Peyer's patch (tissue), 4 donors: Measurements from ENCODE around the gene EHF. TPM values are rescaled to one million over a fixed set of nuclear protein-coding genes. Genes with fewer than 3 reads are reported as not detected.
"Not testable (repeated sequence)": the region's sequence is repeated elsewhere in the genome, so short reads cannot be mapped to it uniquely, and the experiment has no call there.

Experiments used
- DNase-seq, 3 donors: peaks; one replicate each; pipeline ENCODE4 v3.0.0-alpha.2; 2017 to 2019
- H3K27ac ChIP-seq, 4 donors: fragments of 200-600 bp; sonication (generic); one replicate each; pipeline ENCODE4 v1.5.1; 2016 to 2019
- H3K27me3 ChIP-seq, 2 donors: fragments of 200-600 bp; sonication (generic); one replicate each; pipeline ENCODE4 v1.5.1; 2019
- H3K36me3 ChIP-seq, 3 donors: fragments of 200-600 bp; sonication (generic); one replicate each; pipeline ENCODE4 v1.5.1; 2016 to 2019
- H3K4me1 ChIP-seq, 4 donors: fragments of 200-600 bp; sonication (generic); one replicate each; pipeline ENCODE4 v1.5.1; 2016 to 2019
- H3K4me3 ChIP-seq, 4 donors: fragments of 200-600 bp; sonication (generic); 1 replicate in 3 of 4; 2 replicates in 1 of 4; pipeline ENCODE4 v1.5.1; 2016 to 2019; ENCODE audit warnings: mild to moderate bottlenecking in 1 of 4
- H3K9me3 ChIP-seq, 4 donors: fragments of 200-600 bp; sonication (generic); one replicate each; pipeline ENCODE4 v1.5.1; 2016 to 2019; ENCODE audit warnings: mild to moderate bottlenecking in 1 of 4
- POLR2A ChIP-seq, 2 donors: fragments of 450-650 bp; IDR thresholded peaks; one replicate each; pipeline ENCODE4 v1.5.1; 2017; ENCODE audit warnings: antibody characterized with exemption in 2 of 2, mild to moderate bottlenecking in 2 of 2, moderate library complexity in 2 of 2
- total RNA-seq, 4 donors: library from RNA; depleted of rRNA; stranded (reverse); fragments of >200 nt; gene quantifications; one replicate each; pipeline ENCODE4 v1.1.0, GENCODE V29; 2016
- TF ChIP-seq, protein P1 (sequence below), 6 experiments: fragments of 450-650 bp in 4 of 6; fragments of 200-600 bp in 2 of 6; sonication (generic) in 1 of 6; IDR thresholded peaks; one replicate each; pipeline ENCODE4 v1.5.1; 2017 to 2019; ENCODE audit warnings: antibody characterized with exemption in 6 of 6, mild to moderate bottlenecking in 3 of 6, moderate library complexity in 1 of 6

Gene EHF
- total RNA-seq, 4 donors from 2014 or later: 75.9 to 143 (median 106) TPM

DNA sequence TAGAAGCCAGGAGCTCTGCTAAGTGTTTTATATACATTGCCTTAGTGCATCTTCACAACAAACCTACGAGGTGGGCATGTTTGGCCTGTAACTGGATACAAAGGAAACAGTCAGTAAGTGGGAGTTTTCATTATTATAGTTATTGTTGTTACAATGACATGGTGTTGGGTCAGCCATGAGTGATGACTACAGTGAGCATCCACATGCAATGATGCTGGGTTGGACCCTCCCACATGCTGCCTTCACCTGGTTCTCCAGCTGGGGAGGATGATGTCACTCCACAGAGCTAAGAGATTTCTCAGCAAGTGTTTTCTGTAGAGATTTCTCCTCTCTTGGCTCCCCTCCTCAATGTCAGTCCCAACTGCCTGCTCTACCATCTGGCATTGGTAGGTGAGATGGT, 59.3 kb downstream of the EHF start:
- no peak overlapping the region for H3K27ac ChIP-seq

DNA sequence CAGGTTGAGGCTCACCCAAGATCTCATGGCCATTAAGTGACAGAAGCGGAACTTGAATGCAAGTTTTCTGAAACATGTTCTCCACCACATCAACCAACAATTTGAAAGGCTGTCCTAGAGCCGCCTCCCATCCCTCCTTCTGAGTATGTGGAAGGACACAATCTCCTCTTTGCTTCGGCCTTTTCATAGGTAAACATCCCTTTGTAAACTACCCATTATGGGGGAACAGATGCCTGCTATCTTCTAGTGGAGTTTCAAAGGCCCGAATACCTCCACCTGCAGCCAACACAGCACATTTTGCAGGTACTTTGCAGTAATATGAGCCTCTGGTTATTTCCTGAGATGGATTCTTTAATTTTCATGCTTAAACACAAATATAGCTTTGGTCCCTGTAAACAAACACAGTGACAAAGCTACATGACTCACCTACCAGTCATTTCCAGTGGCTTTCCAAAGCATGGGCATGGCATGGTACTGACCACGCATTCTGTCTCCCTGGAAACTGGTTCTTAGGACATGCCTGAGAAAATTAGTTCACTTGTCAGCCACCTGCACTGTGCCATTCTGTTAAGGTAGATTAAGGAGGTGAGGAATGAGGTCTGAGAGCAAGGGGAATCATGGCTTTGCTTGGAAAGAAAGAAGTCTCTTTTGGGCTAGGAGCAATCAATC, 60.2 kb downstream of the EHF start:
- TF ChIP-seq, protein P1, sequence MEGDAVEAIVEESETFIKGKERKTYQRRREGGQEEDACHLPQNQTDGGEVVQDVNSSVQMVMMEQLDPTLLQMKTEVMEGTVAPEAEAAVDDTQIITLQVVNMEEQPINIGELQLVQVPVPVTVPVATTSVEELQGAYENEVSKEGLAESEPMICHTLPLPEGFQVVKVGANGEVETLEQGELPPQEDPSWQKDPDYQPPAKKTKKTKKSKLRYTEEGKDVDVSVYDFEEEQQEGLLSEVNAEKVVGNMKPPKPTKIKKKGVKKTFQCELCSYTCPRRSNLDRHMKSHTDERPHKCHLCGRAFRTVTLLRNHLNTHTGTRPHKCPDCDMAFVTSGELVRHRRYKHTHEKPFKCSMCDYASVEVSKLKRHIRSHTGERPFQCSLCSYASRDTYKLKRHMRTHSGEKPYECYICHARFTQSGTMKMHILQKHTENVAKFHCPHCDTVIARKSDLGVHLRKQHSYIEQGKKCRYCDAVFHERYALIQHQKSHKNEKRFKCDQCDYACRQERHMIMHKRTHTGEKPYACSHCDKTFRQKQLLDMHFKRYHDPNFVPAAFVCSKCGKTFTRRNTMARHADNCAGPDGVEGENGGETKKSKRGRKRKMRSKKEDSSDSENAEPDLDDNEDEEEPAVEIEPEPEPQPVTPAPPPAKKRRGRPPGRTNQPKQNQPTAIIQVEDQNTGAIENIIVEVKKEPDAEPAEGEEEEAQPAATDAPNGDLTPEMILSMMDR (IDR thresholded peaks at IDR 0.05): no peak
- no peak for TF ChIP-seq POLR2A (IDR thresholded peaks at IDR 0.05)
- Histone ChIP-seq H3K36me3 (no peaks in the 10 kb centered on the region), H3K4me1 (no peaks in the 10 kb centered on the region), H3K9me3 (no peaks in the 10 kb centered on the region), H3K27ac (no peak overlapping the region), H3K27me3 (no peaks in the 10 kb centered on the region), H3K4me3 (no peak overlapping the region)
- no peak for DNase-seq

More for the DNA sequence above, 59.3 kb downstream of the EHF start:
- H3K27me3 ChIP-seq: no peaks in the 10 kb centered on the region
- H3K9me3 ChIP-seq: no peaks in the 10 kb centered on the region
- no peaks in the 10 kb centered on the region for H3K4me1 ChIP-seq
- H3K36me3 ChIP-seq: no peaks in the 10 kb centered on the region
- no peak overlapping the region for H3K4me3 ChIP-seq
- DNase-seq: no peak
- TF ChIP-seq POLR2A (IDR thresholded peaks at IDR 0.05): no peak
- TF ChIP-seq, protein P1 (IDR thresholded peaks at IDR 0.05): no peak

DNA sequence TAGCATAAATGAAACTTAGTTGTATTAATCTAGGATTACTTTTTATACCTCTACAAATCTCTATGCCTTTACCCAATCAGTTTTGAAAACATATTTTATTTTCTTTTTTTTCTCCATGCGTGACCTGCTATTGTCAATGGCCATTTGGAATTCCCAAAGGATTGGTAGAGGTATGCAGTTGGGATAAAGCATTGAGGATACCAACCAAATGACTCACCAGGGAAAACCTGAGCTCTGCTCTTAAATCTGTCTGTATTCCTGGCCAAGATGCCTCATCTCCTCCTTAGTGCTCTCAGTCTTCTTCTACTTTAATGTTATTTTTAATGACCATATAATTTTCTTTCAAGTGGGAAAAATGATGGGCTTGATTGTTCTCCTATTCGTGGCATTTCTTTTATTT, 61.9 kb downstream of the EHF start:
- no peaks in the 10 kb centered on the region for H3K27me3 ChIP-seq
- TF ChIP-seq POLR2A (IDR thresholded peaks at IDR 0.05): no peak
- TF ChIP-seq, protein P1 (IDR thresholded peaks at IDR 0.05): no peak
- H3K27ac ChIP-seq: no peak overlapping the region
- H3K36me3 ChIP-seq: no peaks in the 10 kb centered on the region
- no peaks in the 10 kb centered on the region for H3K9me3 ChIP-seq
- H3K4me1 ChIP-seq: no peaks in the 10 kb centered on the region
- no peak overlapping the region for H3K4me3 ChIP-seq
- no peak for DNase-seq

DNA sequence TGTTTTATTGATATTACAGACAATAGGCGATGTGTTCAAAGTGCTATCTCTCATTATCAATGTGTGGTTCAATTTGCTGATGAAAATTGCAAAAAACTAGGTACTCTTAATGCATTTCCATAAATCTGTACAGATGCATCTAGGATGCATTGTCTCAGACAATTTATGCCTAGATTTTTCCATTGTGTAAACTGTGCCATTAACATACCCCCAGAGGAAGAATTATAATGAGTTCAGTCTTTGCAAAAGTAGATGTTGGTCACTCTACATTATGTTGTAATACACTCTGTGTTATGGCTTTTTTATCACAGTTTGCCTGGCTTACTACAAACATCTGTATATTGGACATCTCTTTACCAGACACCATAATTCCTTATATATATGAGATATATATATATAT, 62.5 kb downstream of the EHF start:
- Histone ChIP-seq H3K27ac (no peak overlapping the region), H3K36me3 (no peaks in the 10 kb centered on the region), H3K4me3 (no peak overlapping the region), H3K4me1 (no peaks in the 10 kb centered on the region), H3K9me3 (no peaks in the 10 kb centered on the region), H3K27me3 (no peaks in the 10 kb centered on the region)
- TF ChIP-seq, protein P1 (IDR thresholded peaks at IDR 0.05): no peak
- TF ChIP-seq POLR2A (IDR thresholded peaks at IDR 0.05): no peak
- no peak for DNase-seq

DNA sequence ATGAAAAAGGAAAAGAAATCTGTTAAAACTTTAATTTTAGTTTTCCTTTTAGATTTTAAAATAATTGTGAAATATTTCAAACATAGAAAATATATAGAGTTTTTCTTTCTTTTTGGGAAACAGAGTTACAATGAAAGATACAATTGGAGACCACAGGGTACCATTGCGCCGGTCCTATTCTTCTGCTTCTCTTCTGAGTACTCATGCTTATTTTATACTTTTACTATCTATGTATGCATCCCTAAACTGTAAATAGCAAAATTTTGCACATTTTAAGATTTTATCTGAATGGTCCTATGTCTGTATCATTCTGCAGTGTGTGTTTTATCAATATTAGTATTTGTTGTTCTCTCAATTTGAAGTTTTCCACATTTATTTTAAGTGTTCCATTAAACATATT, 65.0 kb downstream of the EHF start:
- no peaks in the 10 kb centered on the region for H3K27me3 ChIP-seq
- no peaks in the 10 kb centered on the region for H3K9me3 ChIP-seq
- H3K27ac ChIP-seq: no peak overlapping the region
- no peak overlapping the region for H3K4me3 ChIP-seq
- TF ChIP-seq, protein P1 (IDR thresholded peaks at IDR 0.05): no peak
- no peak for TF ChIP-seq POLR2A (IDR thresholded peaks at IDR 0.05)
- H3K4me1 ChIP-seq: no peaks in the 10 kb centered on the region
- DNase-seq: no peak
- H3K36me3 ChIP-seq: no peaks in the 10 kb centered on the region

DNA sequence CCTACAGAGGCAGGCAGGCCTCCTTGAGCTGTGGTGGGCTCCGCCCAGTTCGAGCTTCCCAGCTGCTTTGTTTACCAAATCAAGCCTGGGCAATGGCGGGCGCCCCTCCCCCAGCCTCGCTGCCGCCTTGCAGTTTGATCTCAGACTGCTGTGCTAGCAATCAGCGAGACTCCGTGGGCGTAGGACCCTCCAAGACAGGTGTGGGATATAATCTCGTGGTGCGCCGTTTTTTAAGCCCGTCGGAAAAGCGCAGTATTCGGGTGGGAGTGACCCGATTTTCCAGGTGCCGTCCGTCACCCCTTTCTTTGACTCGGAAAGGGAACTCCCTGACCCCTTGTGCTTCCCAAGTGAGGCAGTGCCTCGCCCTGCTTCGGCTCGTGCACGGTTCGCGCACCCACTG, 71.4 kb downstream of the EHF start:
- not testable (repeated sequence) for H3K36me3 ChIP-seq, H3K9me3 ChIP-seq, H3K27me3 ChIP-seq, H3K4me3 ChIP-seq, H3K27ac ChIP-seq, H3K4me1 ChIP-seq, DNase-seq
